ENCODE measurements around the gene PRKD3. TPM values are rescaled to one million over a fixed set of nuclear protein-coding genes. Genes with fewer than 3 reads are reported as not detected.
A peak's percentile ranks its signal among the peaks of the same experiment; 100 is the strongest.

Gene PRKD3
- total RNA-seq, 1 donor: 68.0 TPM

- H3K27ac ChIP-seq (ENCODE audit: low read depth, low read length): no peak overlapping the region
- peak; percentile 68 for DNase-seq (ENCODE audit: insufficient read length, low spot score, missing footprints)
- H3K36me3 ChIP-seq (ENCODE audit: insufficient read depth, low read length): no peaks in the 10 kb centered on the region
- no peak overlapping the region for H3K4me3 ChIP-seq (ENCODE audit: insufficient read depth, low read length)
- H3K4me2 ChIP-seq (ENCODE audit: insufficient read depth, low read length): peak overlapping the region; percentile 27
- H3K4me1 ChIP-seq (ENCODE audit: insufficient read depth, low read length): peaks cover 12% of the 10 kb centered on the region
- no peaks in the 10 kb centered on the region for H4K20me1 ChIP-seq (ENCODE audit: insufficient read depth, low read length)
- H3K9me3 ChIP-seq (ENCODE audit: low read depth, low read length): no peaks in the 10 kb centered on the region
- TF ChIP-seq CTCF (IDR thresholded peaks at IDR 0.05; ENCODE audit: extremely low read depth, low read depth, low read length): no peak
- H3K79me2 ChIP-seq (ENCODE audit: insufficient read depth, low read length): no peaks in the 10 kb centered on the region
- H3K27me3 ChIP-seq (ENCODE audit: insufficient read depth, low read length): no peaks in the 10 kb centered on the region
- H2AFZ ChIP-seq (ENCODE audit: low read length): peak overlapping the region; percentile 2
Measured at GRCh38 chr2:37357530-37357929, 32.9 kb upstream of the PRKD3 start.

- Histone ChIP-seq H3K4me1 (ENCODE audit: insufficient read depth, low read length) (peaks cover 12% of the 10 kb centered on the region), H3K4me2 (ENCODE audit: insufficient read depth, low read length) (no peak overlapping the region), H3K36me3 (ENCODE audit: insufficient read depth, low read length) (no peaks in the 10 kb centered on the region), H3K27ac (ENCODE audit: low read depth, low read length) (no peak overlapping the region), H2AFZ (ENCODE audit: low read length) (no peak overlapping the region), H3K4me3 (ENCODE audit: insufficient read depth, low read length) (no peak overlapping the region), H3K9me3 (ENCODE audit: low read depth, low read length) (no peaks in the 10 kb centered on the region), H3K27me3 (ENCODE audit: insufficient read depth, low read length) (no peaks in the 10 kb centered on the region), H3K79me2 (ENCODE audit: insufficient read depth, low read length) (no peaks in the 10 kb centered on the region), H4K20me1 (ENCODE audit: insufficient read depth, low read length) (no peaks in the 10 kb centered on the region)
- no peak for DNase-seq (ENCODE audit: insufficient read length, low spot score, missing footprints)
- TF ChIP-seq CTCF (IDR thresholded peaks at IDR 0.05; ENCODE audit: extremely low read depth, low read depth, low read length): no peak
Measured at GRCh38 chr2:37357069-37357468, 32.4 kb upstream of the PRKD3 start.

GRCh38 chr2:37356299-37356698 lies 31.7 kb upstream of the PRKD3 start:
- Histone ChIP-seq H3K27ac (ENCODE audit: low read depth, low read length) (no peak overlapping the region), H4K20me1 (ENCODE audit: insufficient read depth, low read length) (no peaks in the 10 kb centered on the region), H3K36me3 (ENCODE audit: insufficient read depth, low read length) (no peaks in the 10 kb centered on the region), H3K9me3 (ENCODE audit: low read depth, low read length) (no peaks in the 10 kb centered on the region), H3K27me3 (ENCODE audit: insufficient read depth, low read length) (no peaks in the 10 kb centered on the region), H3K4me1 (ENCODE audit: insufficient read depth, low read length) (peaks cover 12% of the 10 kb centered on the region), H3K79me2 (ENCODE audit: insufficient read depth, low read length) (no peaks in the 10 kb centered on the region), H3K4me2 (ENCODE audit: insufficient read depth, low read length) (no peak overlapping the region), H2AFZ (ENCODE audit: low read length) (no peak overlapping the region), H3K4me3 (ENCODE audit: insufficient read depth, low read length) (no peak overlapping the region)
- no peak for TF ChIP-seq CTCF (IDR thresholded peaks at IDR 0.05; ENCODE audit: extremely low read depth, low read depth, low read length)
- DNase-seq (ENCODE audit: insufficient read length, low spot score, missing footprints): no peak

- no peak overlapping the region for H3K4me2 ChIP-seq (ENCODE audit: insufficient read depth, low read length)
- TF ChIP-seq CTCF (IDR thresholded peaks at IDR 0.05; ENCODE audit: extremely low read depth, low read depth, low read length): no peak
Measured at GRCh38 chr2:37355735-37356134, 31.1 kb upstream of the PRKD3 start.

More at GRCh38 chr2:37355735-37356134, 31.1 kb upstream of the PRKD3 start:
- H3K36me3 ChIP-seq (ENCODE audit: insufficient read depth, low read length): no peaks in the 10 kb centered on the region
- H4K20me1 ChIP-seq (ENCODE audit: insufficient read depth, low read length): no peaks in the 10 kb centered on the region
- DNase-seq (ENCODE audit: insufficient read length, low spot score, missing footprints): no peak
- H3K79me2 ChIP-seq (ENCODE audit: insufficient read depth, low read length): no peaks in the 10 kb centered on the region
- H2AFZ ChIP-seq (ENCODE audit: low read length): no peak overlapping the region
- no peaks in the 10 kb centered on the region for H3K9me3 ChIP-seq (ENCODE audit: low read depth, low read length)
- no peaks in the 10 kb centered on the region for H3K27me3 ChIP-seq (ENCODE audit: insufficient read depth, low read length)
- H3K27ac ChIP-seq (ENCODE audit: low read depth, low read length): no peak overlapping the region
- peaks cover 17% of the 10 kb centered on the region for H3K4me1 ChIP-seq (ENCODE audit: insufficient read depth, low read length)
- no peak overlapping the region for H3K4me3 ChIP-seq (ENCODE audit: insufficient read depth, low read length)
